ENCODE results near the gene MYO16.

Gene MYO16

GRCh38 chr13:108923386-108924047, 294.1 kb downstream of the MYO16 start:
- no peak for TF ChIP-seq CTCF (IDR thresholded peaks at IDR 0.05; ENCODE audit: extremely low read depth, insufficient read depth, missing control alignments)
- DNase-seq (ENCODE audit: low spot score): no peak
- in situ Hi-C loops (cut with MboI; ENCODE audit: low pct_unique_long_range_greater_than_20kb, low sequenced_read_pairs, unreplicated experiment): loop anchor here (25.0 kb wide), 1 partner anchor 586 kb away; no protein-coding TSS in a partner anchor

GRCh38 chr13:108924134-108924533, 294.7 kb downstream of the MYO16 start:
- in situ Hi-C loops (cut with MboI; ENCODE audit: low pct_unique_long_range_greater_than_20kb, low sequenced_read_pairs, unreplicated experiment): loop anchor here (25.0 kb wide), 1 partner anchor 587 kb away; no protein-coding TSS in a partner anchor
- TF ChIP-seq CTCF (IDR thresholded peaks at IDR 0.05; ENCODE audit: extremely low read depth, insufficient read depth, missing control alignments): no peak
- no peak for DNase-seq (ENCODE audit: low spot score)

- in situ Hi-C loops (cut with MboI; ENCODE audit: low pct_unique_long_range_greater_than_20kb, low sequenced_read_pairs, unreplicated experiment): loop anchor here (25.0 kb wide), 1 partner anchor 587 kb away; no protein-coding TSS in a partner anchor
These were observed 295.1 kb downstream of the MYO16 start for GRCh38 chr13:108924541-108924940.

GRCh38 chr13:108925070-108925469, 295.7 kb downstream of the MYO16 start:
- DNase-seq (ENCODE audit: low spot score): no peak
- TF ChIP-seq CTCF (IDR thresholded peaks at IDR 0.05; ENCODE audit: extremely low read depth, insufficient read depth, missing control alignments): no peak
- in situ Hi-C loops (cut with MboI; ENCODE audit: low pct_unique_long_range_greater_than_20kb, low sequenced_read_pairs, unreplicated experiment): no loop called here

More at GRCh38 chr13:108924541-108924940, 295.1 kb downstream of the MYO16 start:
- no peak for TF ChIP-seq CTCF (IDR thresholded peaks at IDR 0.05; ENCODE audit: extremely low read depth, insufficient read depth, missing control alignments)
- no peak for DNase-seq (ENCODE audit: low spot score)

- in situ Hi-C loops (cut with MboI; ENCODE audit: low pct_unique_long_range_greater_than_20kb, low sequenced_read_pairs, unreplicated experiment): no loop called here
- no peak for DNase-seq (ENCODE audit: low spot score)
- TF ChIP-seq CTCF (IDR thresholded peaks at IDR 0.05; ENCODE audit: extremely low read depth, insufficient read depth, missing control alignments): no peak
These were observed 297.5 kb downstream of the MYO16 start for GRCh38 chr13:108926862-108927261.

GRCh38 chr13:108927615-108928014, 298.2 kb downstream of the MYO16 start:
- TF ChIP-seq CTCF (IDR thresholded peaks at IDR 0.05; ENCODE audit: extremely low read depth, insufficient read depth, missing control alignments): no peak
- in situ Hi-C loops (cut with MboI; ENCODE audit: low pct_unique_long_range_greater_than_20kb, low sequenced_read_pairs, unreplicated experiment): no loop called here
- no peak for DNase-seq (ENCODE audit: low spot score)

All from GM13977 (cell line).